Spleen (tissue), 11 donors: ENCODE results near the gene BIVM. TPM values are rescaled to one million over a fixed set of nuclear protein-coding genes. Genes with fewer than 3 reads are reported as not detected.

Experiments
- DNase-seq: peaks from one replicate; pipeline ENCODE4 v3.0.0-alpha.2; 2020
- H3K27ac ChIP-seq, 8 donors: fragments of 200-600 bp; sonication (generic) in 7 of 8; 1 replicate in 4 of 8; 2 replicates in 4 of 8; pipeline versions ENCODE4 v1.5.0 to v1.8.0; 2016 to 2021; ENCODE audit warnings: inconsistent platforms in 4 of 8, mild to moderate bottlenecking in 4 of 8, moderate library complexity in 1 of 8
- H3K27me3 ChIP-seq, 7 donors: fragments of 200-600 bp; sonication (generic) in 6 of 7; replicated peaks in 1 of 7; 1 replicate in 4 of 7; 2 replicates in 3 of 7; pipeline versions ENCODE4 v1.5.0 to v1.8.0; 2016 to 2021; ENCODE audit warnings: inconsistent platforms in 3 of 7, mild to moderate bottlenecking in 1 of 7
- H3K36me3 ChIP-seq, 6 donors: fragments of 200-600 bp; sonication (generic) in 5 of 6; 1 replicate in 4 of 6; 2 replicates in 2 of 6; pipeline versions ENCODE4 v1.5.0 to v1.8.0; 2016 to 2021; ENCODE audit warnings: inconsistent platforms in 2 of 6
- H3K4me1 ChIP-seq, 6 donors: fragments of 200-600 bp; sonication (generic) in 5 of 6; 1 replicate in 3 of 6; 2 replicates in 3 of 6; pipeline versions ENCODE4 v1.5.0 to v1.8.0; 2016 to 2021; ENCODE audit warnings: inconsistent platforms in 3 of 6
- H3K4me3 ChIP-seq, 8 donors: fragments of 200-600 bp; sonication (generic) in 7 of 8; 1 replicate in 4 of 8; 2 replicates in 4 of 8; pipeline versions ENCODE4 v1.5.0 to v1.8.0; 2016 to 2021; ENCODE audit warnings: inconsistent platforms in 4 of 8, mild to moderate bottlenecking in 4 of 8, moderate library complexity in 2 of 8
- H3K9me3 ChIP-seq, 8 donors: fragments of 200-600 bp; sonication (generic) in 7 of 8; 1 replicate in 4 of 8; 2 replicates in 4 of 8; pipeline versions ENCODE4 v1.5.0 to v1.8.0; 2016 to 2021; ENCODE audit warnings: inconsistent platforms in 4 of 8
- CTCF ChIP-seq, 11 experiments: fragments of 200-600 bp in 7 of 11; fragments of 450-650 bp in 4 of 11; sonication (generic) in 4 of 11; IDR thresholded peaks in 8 of 11; conservative IDR thresholded peaks in 3 of 11; 1 replicate in 7 of 11; 2 replicates in 4 of 11; pipeline versions ENCODE4 v1.4.0 to v1.8.0; 2016 to 2021; ENCODE audit warnings: antibody characterized with exemption in 11 of 11, inconsistent platforms in 4 of 11, mild to moderate bottlenecking in 1 of 11
- POLR2A ChIP-seq, 3 donors: fragments of 450-650 bp; IDR thresholded peaks; one replicate each; pipeline ENCODE4 v1.5.1; 2017; ENCODE audit warnings: antibody characterized with exemption in 3 of 3, mild to moderate bottlenecking in 1 of 3
- POLR2AphosphoS5 ChIP-seq, 3 donors: sonication (generic); formaldehyde crosslinking; IDR thresholded peaks; one replicate each; pipeline ENCODE4 v1.5.1; 2017; ENCODE audit warnings: antibody characterized with exemption in 3 of 3
- WGBS, 5 donors: extraction: QIAGEN DNeasy Blood & Tissue Kit in 3 of 5; methylation state at CpG; one replicate each; pipeline versions ENCODE4 v1.1.5 to v1.1.7; 2013 to 2018; 5-methylcytosine and 5-hydroxymethylcytosine counted together
- intact Hi-C: fragments of 100-400 bp; cut with DNase I; formaldehyde crosslinking; loops from one replicate; pipeline ENCODE4 v1.15.0; 2023; ENCODE audit warnings: low total_unique reads
- polyA plus RNA-seq, 3 donors: library from polyadenylated mRNA; stranded (reverse); fragments of 200-250 nt; gene quantifications; one replicate each; pipeline ENCODE4 v1.2.1, GENCODE V29; 2013
- total RNA-seq, 7 donors: library from RNA; depleted of rRNA in 3 of 7; stranded (reverse); fragments of >200 nt in 3 of 7; fragmentation: NEBNext Ultra II Directional in 4 of 7; extraction: Animal tissue kit (Norgen Biotek cat#: 25700) in 4 of 7; gene quantifications; one replicate each; pipeline versions ENCODE4 v1.1.0 to v1.2.1, GENCODE V29; 2016 to 2021
- donor health status: healthy with polysubstance abuse.
- donor health status: DM: no; HTN: no; CAD: no; lungs with moderate emphysema.
- donor health status: DM: no; HTN: no; CAD: no.
- donor health status: Bipolar disorder and iron deficiency.
- donor health status: healthy.
- donor health status: DM: no; HTN: no; CAD: no.
- donor health status: DM: yes; HTN: yes; CAD: no.

The BIVM gene
- total and polyA plus RNA-seq, 10 donors: 6.0 to 30.4 (median 15.6) TPM

DNA sequence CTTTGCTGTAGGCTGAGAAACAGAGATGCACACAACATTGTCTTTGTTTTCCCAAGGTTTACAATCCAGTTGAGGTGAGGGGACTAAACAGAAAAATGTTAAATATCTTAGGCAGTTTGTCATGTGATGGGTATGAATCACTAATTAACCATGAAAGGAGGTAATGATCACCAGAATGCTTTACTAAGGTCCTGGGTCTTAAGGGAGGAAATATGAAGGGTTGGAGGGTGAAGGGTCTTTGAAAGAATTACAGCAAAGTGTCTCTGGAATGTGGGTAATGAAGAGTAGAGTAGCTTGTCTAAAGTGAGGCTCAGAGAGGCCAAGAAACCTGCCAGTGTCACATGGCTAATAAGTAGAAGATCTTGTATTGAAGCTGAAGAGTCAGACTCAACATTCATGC is 19.0 kb downstream of the BIVM start:
- H3K4me3 ChIP-seq: no peak overlapping the region
- DNase-seq: no peak
- peaks cover 0 to 56% (median 15%) of the 10 kb centered on the region in 6 donors for H3K36me3 ChIP-seq
- H3K9me3 ChIP-seq: no peaks in the 10 kb centered on the region
- intact Hi-C loops: no loop called here
- H3K27ac ChIP-seq: no peak overlapping the region
- no peaks in the 10 kb centered on the region for H3K27me3 ChIP-seq
- TF ChIP-seq POLR2AphosphoS5 (IDR thresholded peaks at IDR 0.05) (no peak), CTCF (IDR thresholded peaks at IDR 0.05 in 8 of 11, conservative IDR thresholded peaks at IDR 0.05 in 3 of 11) (no peak), POLR2A (IDR thresholded peaks at IDR 0.05) (no peak)
- H3K4me1 ChIP-seq: peaks cover 0 to 20% (median 4%) of the 10 kb centered on the region in 6 donors

GRCh38 chr13:102825400-102825799 is 26.5 kb downstream of the BIVM start:
- peaks cover 0 to 67% (median 13%) of the 10 kb centered on the region in 6 donors for H3K36me3 ChIP-seq
- H3K27me3 ChIP-seq: no peaks in the 10 kb centered on the region
- H3K27ac ChIP-seq: no peak overlapping the region
- no peak for DNase-seq
- no peak overlapping the region for H3K4me3 ChIP-seq
- H3K9me3 ChIP-seq: no peaks in the 10 kb centered on the region
- TF ChIP-seq POLR2AphosphoS5 (IDR thresholded peaks at IDR 0.05): no peak
- TF ChIP-seq CTCF (IDR thresholded peaks at IDR 0.05 in 8 of 11, conservative IDR thresholded peaks at IDR 0.05 in 3 of 11): no peak
- TF ChIP-seq POLR2A (IDR thresholded peaks at IDR 0.05): no peak
- H3K4me1 ChIP-seq: peaks cover 0 to 3% (median 0%) of the 10 kb centered on the region in 6 donors
- 81 to 97% (median 97%) methylated on average over 4 of the region's 4 CpGs for whole genome bisulfite sequencing, 5 donors
- intact Hi-C loops: no loop called here

DNA sequence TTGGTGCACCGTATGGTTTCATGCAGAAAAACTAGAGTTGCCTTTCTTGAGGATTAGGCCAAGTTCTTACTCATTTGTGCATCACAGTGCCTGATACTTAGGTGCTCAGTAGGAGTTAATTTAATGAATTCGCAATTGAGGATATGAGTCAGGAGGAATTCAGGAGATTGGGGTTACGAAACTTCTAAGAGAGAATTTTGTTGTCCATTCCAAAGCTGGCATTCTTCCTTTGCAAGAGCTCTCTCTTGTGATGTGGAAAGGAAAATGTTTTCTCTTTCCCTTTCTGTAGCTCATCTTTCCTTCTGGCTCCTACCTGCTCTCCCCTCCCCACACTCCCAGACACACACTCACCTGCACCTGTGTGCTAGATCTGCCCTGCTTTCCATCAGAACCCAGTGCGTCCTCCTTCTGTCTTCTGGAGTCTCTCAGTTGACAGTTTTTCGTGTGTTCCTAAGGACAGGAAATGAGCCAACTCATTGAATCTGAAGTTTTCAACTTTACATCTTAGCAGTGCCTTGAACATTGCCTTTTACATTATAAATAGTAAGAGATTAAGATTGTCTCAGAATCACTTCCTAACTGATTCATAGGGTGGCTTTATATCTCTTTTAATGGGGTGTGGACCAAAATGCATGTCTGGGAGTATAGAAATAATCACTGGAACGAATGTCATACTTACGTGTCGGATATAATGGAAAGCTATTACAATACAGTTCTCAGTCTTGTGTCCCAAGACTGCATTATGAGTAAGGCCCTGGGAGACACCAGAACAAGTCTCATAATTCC is 27.2 kb downstream of the BIVM start:
- Histone ChIP-seq H3K27me3 (no peaks in the 10 kb centered on the region), H3K9me3 (no peaks in the 10 kb centered on the region), H3K4me3 (no peak overlapping the region), H3K27ac (no peak overlapping the region), H3K36me3 (peaks cover 0 to 64% (median 11%) of the 10 kb centered on the region in 6 donors), H3K4me1 (peaks cover 0 to 10% (median 0%) of the 10 kb centered on the region in 6 donors)
- no peak for TF ChIP-seq POLR2A (IDR thresholded peaks at IDR 0.05)
- no peak for TF ChIP-seq CTCF (IDR thresholded peaks at IDR 0.05 in 8 of 11, conservative IDR thresholded peaks at IDR 0.05 in 3 of 11)
- TF ChIP-seq POLR2AphosphoS5 (IDR thresholded peaks at IDR 0.05): no peak
- intact Hi-C loops: no loop called here
- WGBS, 5 donors: 78 to 87% (median 83%) methylated on average over 8 of the region's 8 CpGs
- DNase-seq: no peak

GRCh38 chr13:102830646-102831045 is 31.7 kb downstream of the BIVM start:
- Histone ChIP-seq H3K27me3 (no peaks in the 10 kb centered on the region), H3K9me3 (no peaks in the 10 kb centered on the region), H3K36me3 (peaks cover 0 to 51% (median 6%) of the 10 kb centered on the region in 6 donors), H3K27ac (peak overlapping the region in 4 of 8 donors; percentile 5 to 46 (median 33)), H3K4me1 (peaks cover 0 to 10% (median 0%) of the 10 kb centered on the region in 6 donors), H3K4me3 (no peak overlapping the region)
- 36 to 63% (median 45%) methylated on average over 4 of the region's 4 CpGs for WGBS, 5 donors
- no peak for TF ChIP-seq CTCF (IDR thresholded peaks at IDR 0.05 in 8 of 11, conservative IDR thresholded peaks at IDR 0.05 in 3 of 11)
- peak in 2 of 3 donors; percentile 40 to 55 for TF ChIP-seq POLR2AphosphoS5 (IDR thresholded peaks at IDR 0.05)
- intact Hi-C loops: no loop called here
- no peak for DNase-seq
